ENCODE results near the gene NUDT6. TPM values are rescaled to one million over a fixed set of nuclear protein-coding genes. Genes with fewer than 3 reads are reported as not detected.

Gene NUDT6
- total RNA-seq, 1 experiment from 2014 or later = 6.7 TPM

GRCh38 chr4:122842984-122843531 lies 79.3 kb downstream of the NUDT6 start:
- H3K9me3 Mint-ChIP-seq (ENCODE audit: unreplicated experiment) = no peaks in the 10 kb centered on the region
- peaks cover 15% of the 10 kb centered on the region for H3K4me1 Mint-ChIP-seq (ENCODE audit: insufficient read depth, unreplicated experiment)
- POLR2A ChIA-PET = interaction anchor here (1.0 to 1.5 kb wide), 2 partner anchors 11 to 46 kb away, joined by 3 to 5 read pairs; no protein-coding TSS in a partner anchor
- TF ChIP-seq, protein P1, sequence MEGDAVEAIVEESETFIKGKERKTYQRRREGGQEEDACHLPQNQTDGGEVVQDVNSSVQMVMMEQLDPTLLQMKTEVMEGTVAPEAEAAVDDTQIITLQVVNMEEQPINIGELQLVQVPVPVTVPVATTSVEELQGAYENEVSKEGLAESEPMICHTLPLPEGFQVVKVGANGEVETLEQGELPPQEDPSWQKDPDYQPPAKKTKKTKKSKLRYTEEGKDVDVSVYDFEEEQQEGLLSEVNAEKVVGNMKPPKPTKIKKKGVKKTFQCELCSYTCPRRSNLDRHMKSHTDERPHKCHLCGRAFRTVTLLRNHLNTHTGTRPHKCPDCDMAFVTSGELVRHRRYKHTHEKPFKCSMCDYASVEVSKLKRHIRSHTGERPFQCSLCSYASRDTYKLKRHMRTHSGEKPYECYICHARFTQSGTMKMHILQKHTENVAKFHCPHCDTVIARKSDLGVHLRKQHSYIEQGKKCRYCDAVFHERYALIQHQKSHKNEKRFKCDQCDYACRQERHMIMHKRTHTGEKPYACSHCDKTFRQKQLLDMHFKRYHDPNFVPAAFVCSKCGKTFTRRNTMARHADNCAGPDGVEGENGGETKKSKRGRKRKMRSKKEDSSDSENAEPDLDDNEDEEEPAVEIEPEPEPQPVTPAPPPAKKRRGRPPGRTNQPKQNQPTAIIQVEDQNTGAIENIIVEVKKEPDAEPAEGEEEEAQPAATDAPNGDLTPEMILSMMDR (IDR thresholded peaks at IDR 0.05; ENCODE audit: unreplicated experiment) = no peak
- no peaks in the 10 kb centered on the region for H3K27me3 Mint-ChIP-seq (ENCODE audit: insufficient read depth, unreplicated experiment)
- H3K4me3 Mint-ChIP-seq (ENCODE audit: unreplicated experiment) = no peak overlapping the region
- H3K27ac Mint-ChIP-seq (ENCODE audit: low read depth, unreplicated experiment) = peak overlapping the region; percentile 28
- peaks cover 33% of the 10 kb centered on the region for H3K36me3 Mint-ChIP-seq (ENCODE audit: insufficient read depth, unreplicated experiment)
- CTCF ChIA-PET = no interaction called here
- no peak for DNase-seq (ENCODE audit: unreplicated experiment)
- BruUV-seq (replicated peaks) = no TSS peak
- intact Hi-C loops (cut with micrococcal nuclease) = no loop called here

Other genes with a start within 250 kb of the NUDT6 start
- gene BBS12, start 189.9 kb downstream of the NUDT6 start, total RNA-seq (2022) = 4.7 and 8.3 TPM in 2 replicates
- 132 and 134 TPM in 2 replicates for gene FGF2, start 95.8 kb downstream of the NUDT6 start, total RNA-seq (2022)

Measured in MCF 10A (cell line).